Pons (tissue), 1 donor: Measurements from ENCODE around the gene ARHGAP18.

Source experiments
- DNase-seq: peaks from one replicate; pipeline ENCODE4 v3.0.0-alpha.2; 2016; ENCODE audit warnings: low spot score

Gene ARHGAP18

DNA sequence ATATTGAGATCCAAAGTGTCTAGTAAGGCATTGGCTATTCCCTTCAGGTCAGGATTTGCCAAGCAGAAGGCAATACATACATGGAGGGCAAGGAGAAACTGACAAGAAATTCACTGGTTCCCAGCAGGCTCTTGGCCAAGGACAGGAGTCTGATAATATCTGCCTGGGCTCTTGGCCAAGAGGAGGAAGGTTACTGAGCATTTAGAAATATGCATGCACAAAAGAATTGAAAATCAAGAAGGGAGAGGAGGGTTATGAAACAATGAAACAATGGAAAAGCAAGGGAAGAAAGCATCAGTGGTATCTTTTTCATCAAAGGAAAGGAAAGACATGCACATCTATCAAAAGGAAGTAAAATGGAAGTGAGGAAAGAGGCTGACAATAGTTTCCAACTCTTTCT is 42.4 kb downstream of the ARHGAP18 start:
- no peak for DNase-seq

- DNase-seq, result no peak
Measured at GRCh38 chr6:129667034-129667433, 42.9 kb downstream of the ARHGAP18 start.

DNA sequence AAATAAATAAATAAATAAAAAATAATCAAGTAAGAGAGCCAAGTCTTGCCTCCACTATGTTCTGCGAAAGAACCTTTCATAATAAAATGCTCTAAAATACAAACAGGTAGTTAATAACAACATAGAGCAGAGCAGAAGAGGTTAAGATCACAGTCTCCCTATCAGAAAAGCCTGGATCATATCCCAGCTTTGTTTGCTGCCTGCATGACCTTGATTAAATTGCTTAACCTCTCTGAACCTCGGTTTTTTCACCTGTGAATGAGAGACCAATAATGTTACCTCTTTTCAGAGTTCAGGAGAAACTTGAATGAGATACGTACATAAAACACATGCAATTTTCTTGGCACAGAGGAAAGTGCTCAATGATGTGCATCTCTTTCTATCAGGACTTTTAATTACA is 44.4 kb downstream of the ARHGAP18 start:
- DNase-seq, result no peak

DNA sequence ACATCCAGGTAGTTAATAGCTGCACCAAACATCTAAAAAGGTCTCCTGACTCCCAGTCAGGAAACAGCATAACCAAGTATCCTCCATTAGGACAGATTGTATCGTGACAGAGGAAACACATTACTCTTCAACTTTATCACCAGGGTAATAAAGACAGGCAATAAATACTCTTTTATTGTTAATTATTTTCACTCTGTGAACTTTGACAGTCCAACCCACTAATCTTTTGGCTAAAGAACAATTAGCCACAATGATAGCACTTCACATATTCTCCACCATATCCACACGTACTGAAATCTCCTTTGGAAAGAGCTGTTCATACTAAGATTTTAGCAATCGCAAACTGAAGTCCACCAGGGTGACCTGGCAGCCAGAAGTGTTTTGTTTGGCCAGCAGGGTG is 46.4 kb downstream of the ARHGAP18 start:
- DNase-seq, result no peak

- DNase-seq, result no peak
Measured at GRCh38 chr6:129662980-129663431, 47.0 kb downstream of the ARHGAP18 start.

DNA sequence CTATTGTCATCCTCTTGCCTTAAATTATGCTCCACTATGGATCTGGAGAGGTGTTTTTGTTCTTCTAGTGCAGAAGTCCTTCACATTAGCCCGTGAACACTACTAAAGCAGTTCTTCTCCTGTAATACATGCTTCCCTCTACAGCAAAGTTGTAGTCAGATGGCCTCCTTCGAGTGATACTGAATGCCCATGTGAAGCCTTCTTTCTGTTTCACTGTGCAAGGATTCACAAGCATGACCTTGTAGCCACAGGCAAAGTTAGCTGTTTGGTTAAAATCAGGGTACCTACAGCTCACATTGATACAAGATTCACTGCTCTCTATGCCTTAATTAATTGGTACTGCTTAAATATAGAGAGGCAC is 47.6 kb downstream of the ARHGAP18 start:
- DNase-seq, result no peak

- DNase-seq, result peak; percentile 57
Measured at GRCh38 chr6:129661536-129662405, 48.2 kb downstream of the ARHGAP18 start.

DNA sequence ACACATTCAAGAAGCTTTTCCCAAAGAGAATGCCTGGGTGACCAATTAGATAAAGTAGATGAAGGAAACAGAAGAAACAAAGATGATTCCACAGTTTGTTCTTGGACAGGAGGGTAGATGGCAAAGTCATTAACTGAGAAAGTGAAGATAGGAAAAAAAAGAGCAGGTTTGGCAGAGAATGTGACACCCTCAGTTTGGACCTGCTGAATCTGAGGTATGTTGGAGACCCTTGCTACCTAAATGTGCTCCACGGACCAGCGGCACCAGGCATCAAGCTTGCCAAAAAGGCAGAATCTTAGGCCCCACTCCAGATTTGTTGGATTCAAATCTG is 49.7 kb downstream of the ARHGAP18 start:
- no peak for DNase-seq

DNA sequence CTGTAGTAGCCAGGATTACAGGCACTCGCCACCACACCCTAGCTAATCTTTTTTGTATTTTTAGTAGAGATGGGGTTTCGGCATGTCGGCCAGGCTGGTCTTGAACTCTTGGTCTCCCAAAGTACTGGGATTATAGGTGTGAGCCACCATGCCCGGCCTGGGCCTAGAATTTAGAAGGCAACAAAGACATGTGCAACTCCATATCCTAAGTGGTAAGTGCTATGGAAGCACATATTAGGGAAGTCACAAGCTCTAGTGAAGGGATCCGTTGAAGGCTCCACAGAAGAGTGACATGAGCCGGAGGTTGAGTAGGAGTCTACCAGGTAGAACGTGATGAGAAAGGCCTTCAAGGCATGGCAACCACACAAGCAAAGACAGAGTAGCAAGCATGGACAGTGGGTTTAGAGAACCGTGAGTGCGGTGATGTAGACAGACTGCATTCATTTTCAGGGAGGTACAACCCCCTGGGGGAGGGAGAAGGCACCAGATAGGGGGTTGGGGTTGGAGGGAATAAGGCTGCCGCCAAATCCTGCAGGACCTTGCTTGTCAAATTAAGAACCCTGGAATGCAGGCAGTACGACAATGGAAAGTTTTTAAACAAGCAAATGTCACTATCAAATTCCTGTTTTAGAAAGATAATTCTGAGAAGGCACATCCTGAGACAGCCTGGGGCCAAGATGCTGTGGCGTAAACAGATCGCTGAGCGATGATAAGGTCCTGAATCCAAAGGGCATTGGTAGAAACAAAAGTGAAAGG is 50.2 kb downstream of the ARHGAP18 start:
- DNase-seq, result no peak

DNA sequence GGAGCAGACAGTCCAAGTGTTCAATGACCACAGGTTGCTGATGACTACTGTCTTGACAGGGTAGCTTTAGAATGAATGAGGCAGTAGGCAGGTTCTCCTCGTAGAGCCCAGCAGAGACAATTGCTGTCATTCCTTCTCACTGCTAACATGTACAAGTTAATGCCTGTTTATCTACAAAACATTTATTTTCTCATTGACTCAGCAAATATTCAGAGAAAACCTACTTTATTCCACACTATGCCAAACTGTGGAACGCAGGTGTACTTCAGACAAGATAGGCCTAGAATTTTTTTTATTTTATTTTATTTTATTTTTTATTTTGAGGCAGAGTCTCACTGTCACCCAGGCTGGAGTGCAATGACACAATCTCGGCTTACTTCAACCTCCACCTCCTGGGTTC is 50.8 kb downstream of the ARHGAP18 start:
- no peak for DNase-seq

DNA sequence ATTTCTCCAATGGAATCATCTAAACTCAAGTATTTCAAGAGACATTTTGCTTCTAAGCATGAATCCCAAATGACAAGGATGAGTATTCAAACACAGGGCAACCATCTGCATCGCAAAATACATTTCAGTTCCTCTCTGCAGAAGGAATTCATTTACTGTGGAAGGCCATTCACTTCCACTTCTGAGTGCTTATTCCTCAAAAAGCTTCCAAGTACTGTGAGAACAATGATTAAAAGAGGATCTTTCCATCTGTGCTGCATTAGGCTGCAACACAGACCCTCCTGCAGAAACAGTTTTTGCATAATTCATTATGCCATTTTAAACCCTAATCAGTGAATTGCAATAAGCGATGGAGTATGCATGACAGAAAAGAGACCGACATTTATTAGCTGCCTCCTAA is 52.5 kb downstream of the ARHGAP18 start:
- DNase-seq, result peak; percentile 56

GRCh38 chr6:129655334-129655733 is 54.6 kb downstream of the ARHGAP18 start:
- DNase-seq, result no peak

GRCh38 chr6:129653746-129654145 is 56.2 kb downstream of the ARHGAP18 start:
- DNase-seq, result no peak

DNA sequence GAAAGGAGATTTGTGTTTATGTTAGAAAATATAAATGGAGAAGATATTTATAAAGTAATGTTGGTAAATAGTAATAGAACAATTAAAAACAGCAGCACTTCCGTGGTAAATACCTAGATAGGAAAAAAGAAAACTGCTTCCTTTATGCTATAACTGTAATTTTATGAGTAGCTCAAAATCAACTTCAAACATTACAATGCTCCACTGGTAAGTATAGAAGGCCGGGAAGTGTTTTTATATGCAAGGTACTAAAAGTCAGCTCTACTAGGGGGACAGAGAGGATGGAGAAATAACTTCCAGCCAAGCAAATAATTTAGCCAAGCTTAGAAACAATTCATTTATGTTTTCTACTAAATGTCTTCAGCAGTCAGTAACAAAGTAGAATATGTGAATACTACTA is 56.7 kb downstream of the ARHGAP18 start:
- DNase-seq, result no peak

DNA sequence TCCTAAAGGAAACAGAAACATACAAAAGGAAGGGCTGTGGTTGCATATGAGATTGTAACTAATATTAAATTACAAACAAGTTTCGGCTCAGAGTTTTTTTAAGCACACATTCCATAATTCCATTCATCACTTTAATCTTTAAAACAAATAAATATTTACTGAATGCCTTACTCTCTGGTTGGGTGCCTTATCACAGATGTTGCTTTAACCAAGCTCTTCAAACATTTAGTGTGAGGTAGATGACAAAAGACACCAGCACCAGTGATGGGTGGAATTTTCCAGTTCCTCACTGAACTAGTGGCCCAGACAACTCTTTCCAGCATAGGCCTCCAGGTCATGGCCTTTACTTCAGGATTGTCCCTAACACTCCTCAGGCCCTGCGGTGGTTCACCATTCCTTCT is 58.7 kb downstream of the ARHGAP18 start:
- no peak for DNase-seq

DNA sequence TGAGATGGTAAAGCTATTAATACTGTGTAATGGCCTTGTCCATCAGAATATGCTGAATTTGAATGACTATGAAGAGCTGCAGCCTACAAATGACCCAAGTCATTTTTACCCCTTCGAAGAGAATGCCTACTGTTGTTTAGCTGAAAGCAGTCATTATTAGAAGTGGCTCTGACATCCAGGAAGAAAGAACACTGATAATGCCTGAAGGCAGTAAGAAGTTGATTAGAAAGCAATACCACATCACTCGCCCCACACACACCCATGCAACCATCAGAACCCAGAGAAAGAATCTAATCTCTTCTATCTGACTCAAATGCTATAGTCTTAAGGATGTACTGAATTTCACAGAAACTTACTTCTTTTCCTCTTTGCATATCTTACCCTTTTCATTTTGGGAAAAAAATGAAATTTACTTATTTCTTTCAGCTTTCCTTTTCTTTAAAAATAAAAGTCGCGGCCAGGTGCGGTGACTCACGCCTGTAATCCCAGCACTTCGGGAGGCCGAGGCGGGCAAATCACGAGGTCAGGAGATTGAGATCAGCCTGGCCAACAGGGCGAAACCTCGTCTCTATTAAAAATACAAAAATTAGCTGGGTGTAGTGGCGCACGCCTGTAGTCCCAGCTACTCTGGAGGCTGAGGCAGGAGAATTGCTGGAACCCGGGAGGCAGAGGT is 61.0 kb downstream of the ARHGAP18 start:
- no peak for DNase-seq

- no peak for DNase-seq
Measured at GRCh38 chr6:129647044-129647443, 62.9 kb downstream of the ARHGAP18 start.

DNA sequence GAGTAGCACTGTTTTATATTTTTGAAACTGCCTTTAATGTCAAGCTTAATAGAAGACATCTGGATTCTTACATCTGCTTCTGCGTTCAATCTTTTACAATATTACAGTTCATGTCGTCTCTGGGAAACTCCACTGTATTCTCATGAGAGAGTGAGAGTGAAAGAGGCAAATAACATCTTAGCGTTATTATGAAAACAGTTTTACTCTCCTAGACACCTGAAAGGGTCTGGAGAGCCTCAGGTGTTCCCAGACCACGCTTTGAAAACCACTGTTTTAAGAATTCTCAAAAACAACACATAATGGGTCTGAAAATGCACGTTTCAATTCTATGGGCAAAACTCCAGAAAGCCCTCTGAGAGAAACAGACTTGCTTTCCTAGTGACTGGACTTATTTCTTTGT is 63.3 kb downstream of the ARHGAP18 start:
- DNase-seq, result no peak

DNA sequence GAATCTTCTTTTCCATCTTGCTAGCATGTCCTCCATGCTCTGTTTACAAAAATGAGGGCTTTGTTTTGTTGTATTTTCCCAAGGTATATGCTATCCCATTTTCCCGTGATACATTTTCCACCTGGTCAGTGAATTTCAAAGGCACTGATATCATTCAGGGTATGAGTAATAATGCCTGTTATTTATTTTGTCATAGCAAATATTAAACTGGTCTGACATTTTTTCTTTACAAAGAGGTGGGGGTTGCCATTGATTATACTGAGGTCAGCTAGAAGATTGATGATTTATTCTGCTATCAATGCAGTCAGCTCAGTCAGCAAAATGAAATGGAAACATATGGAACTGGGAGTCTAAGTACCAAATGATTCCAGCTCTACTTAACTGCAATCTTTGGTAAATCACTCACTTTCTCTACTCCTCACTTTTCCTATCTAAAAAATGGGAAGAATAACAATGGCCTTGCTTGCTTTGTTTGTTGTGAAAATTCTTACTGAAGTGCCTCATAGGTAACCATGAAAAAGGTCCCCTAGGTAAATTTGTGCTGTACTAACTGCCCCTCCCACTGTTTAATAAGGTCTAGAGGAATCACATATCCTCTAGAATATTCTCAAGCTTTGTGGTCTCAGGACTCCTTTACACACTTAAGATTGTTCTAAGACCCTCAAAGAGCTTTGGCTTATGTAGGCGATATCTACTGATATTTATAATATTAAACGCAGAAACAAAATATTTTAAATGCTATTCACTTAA is 64.0 kb downstream of the ARHGAP18 start:
- DNase-seq, result no peak

- DNase-seq, result no peak
Measured at GRCh38 chr6:129645106-129645829, 64.7 kb downstream of the ARHGAP18 start.

DNA sequence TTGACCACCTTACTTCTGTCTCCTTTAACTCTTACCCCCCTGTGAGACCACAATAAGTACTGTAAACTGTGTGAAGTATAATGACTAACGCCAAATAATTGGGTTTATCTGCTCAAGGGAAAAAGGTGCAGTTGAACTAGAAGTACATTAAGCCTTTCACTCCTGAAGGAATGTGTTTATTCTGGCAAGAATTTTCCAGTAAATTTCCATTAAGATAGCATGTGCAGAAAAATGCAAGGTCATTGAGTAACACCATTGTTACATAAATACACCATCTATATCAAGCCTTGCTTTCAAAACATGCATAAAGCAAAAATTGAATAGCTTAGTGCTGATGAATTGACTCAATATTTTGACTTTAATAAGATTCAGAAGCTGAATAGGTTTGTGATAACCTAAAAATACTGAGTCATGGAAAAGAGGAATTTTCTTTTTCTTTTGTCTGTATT is 65.4 kb downstream of the ARHGAP18 start:
- DNase-seq, result no peak
